Astrocyte (in vitro differentiated cells and primary cell): ENCODE results near the gene CSMD2. TPM values are rescaled to one million over a fixed set of nuclear protein-coding genes. Genes with fewer than 3 reads are reported as not detected.

ENCODE experiments used
- DNase-seq: peaks from one replicate; pipeline ENCODE4 v3.0.0-alpha.2; 2010; ENCODE audit warnings: low read depth
- FAIRE-seq: peaks from 2 replicates; lab custom pipeline; 2011; peaks lifted over from hg19 to GRCh38; lab: Jason Lieb, UNC
- H2AFZ ChIP-seq: 2 replicates; pipeline ENCODE4 v1.6.0; 2012; ENCODE audit warnings: low read depth, low read length, inconsistent platforms
- H3K27ac ChIP-seq: 2 replicates; pipeline ENCODE4 v1.5.1; 2011; ENCODE audit warnings: low read depth, low read length, inconsistent platforms
- H3K27me3 ChIP-seq: 2 replicates; pipeline ENCODE4 v1.6.0; 2011; ENCODE audit warnings: low read length, inconsistent platforms; ENCODE audit not compliant: insufficient read depth
- H3K36me3 ChIP-seq: 2 replicates; pipeline ENCODE4 v1.5.1; 2011; ENCODE audit warnings: low read length, inconsistent platforms; ENCODE audit not compliant: insufficient read depth
- H3K4me1 ChIP-seq: 2 replicates; pipeline ENCODE4 v1.5.1; 2011; ENCODE audit warnings: low read length, inconsistent platforms; ENCODE audit not compliant: insufficient read depth
- H3K4me2 ChIP-seq: 2 replicates; pipeline ENCODE4 v1.6.0; 2012; ENCODE audit warnings: low read length, inconsistent platforms
- H3K4me3 ChIP-seq: 2 replicates; pipeline ENCODE4 v1.5.1; 2011; ENCODE audit warnings: low read depth, mild to moderate bottlenecking, low read length, inconsistent platforms; ENCODE audit not compliant: insufficient read depth
- H3K79me2 ChIP-seq: 2 replicates; pipeline ENCODE4 v1.6.0; 2012; ENCODE audit warnings: mild to moderate bottlenecking, low read length, inconsistent platforms; ENCODE audit not compliant: insufficient read depth
- H3K9ac ChIP-seq: 2 replicates; pipeline ENCODE4 v1.6.0; 2012; ENCODE audit warnings: mild to moderate bottlenecking, low read length, inconsistent platforms
- H3K9me3 ChIP-seq: 2 replicates; pipeline ENCODE4 v1.5.1; 2012; ENCODE audit warnings: low read depth, mild to moderate bottlenecking, low read length, inconsistent platforms; ENCODE audit not compliant: insufficient read depth
- H4K20me1 ChIP-seq: 2 replicates; pipeline ENCODE4 v1.6.0; 2012; ENCODE audit warnings: low read length, inconsistent platforms; ENCODE audit not compliant: insufficient read depth
- H3K27ac Mint-ChIP-seq: one replicate; pipeline ENCODE4 v1.8.0; 2021; ENCODE audit warnings: mild to moderate bottlenecking, mixed read lengths; ENCODE audit not compliant: unreplicated experiment
- H3K27me3 Mint-ChIP-seq: one replicate; pipeline ENCODE4 v1.8.0; 2021; ENCODE audit warnings: low read depth, mixed read lengths; ENCODE audit not compliant: unreplicated experiment
- H3K36me3 Mint-ChIP-seq: one replicate; pipeline ENCODE4 v1.8.0; 2021; ENCODE audit warnings: low read depth, mixed read lengths; ENCODE audit not compliant: unreplicated experiment
- H3K4me1 Mint-ChIP-seq: one replicate; pipeline ENCODE4 v1.8.0; 2021; ENCODE audit warnings: low read depth, mixed read lengths; ENCODE audit not compliant: unreplicated experiment
- H3K4me3 Mint-ChIP-seq: one replicate; pipeline ENCODE4 v1.8.0; 2021; ENCODE audit warnings: mild to moderate bottlenecking, moderate library complexity, mixed read lengths; ENCODE audit not compliant: unreplicated experiment
- H3K9me3 Mint-ChIP-seq: one replicate; pipeline ENCODE4 v1.8.0; 2021; ENCODE audit warnings: mild to moderate bottlenecking, mixed read lengths; ENCODE audit not compliant: unreplicated experiment
- CTCF ChIP-seq: IDR thresholded peaks from 2 replicates; pipeline ENCODE4 v1.5.1; 2011; ENCODE audit warnings: low read depth, mild to moderate bottlenecking, inconsistent platforms, low read length, moderate library complexity; ENCODE audit not compliant: insufficient read depth
- EZH2 ChIP-seq: IDR thresholded peaks from 2 replicates; pipeline ENCODE4 v1.6.1; 2012; ENCODE audit warnings: mild to moderate bottlenecking, low read length, inconsistent platforms; ENCODE audit not compliant: insufficient read depth
- total RNA-seq: library from RNA; stranded (reverse); gene quantifications from 2 replicates; pipeline ENCODE4 v1.2.1, GENCODE V29; 2021

The CSMD2 gene
- total RNA-seq, 1 donor from 2014 or later, result 11.1 TPM

GRCh38 chr1:33618636-33619035 lies 546.4 kb downstream of the CSMD2 start:
- Histone ChIP-seq H3K36me3 (no peaks in the 10 kb centered on the region), H3K9ac (no peak overlapping the region), H4K20me1 (no peaks in the 10 kb centered on the region), H3K79me2 (no peaks in the 10 kb centered on the region), H3K4me1 (no peaks in the 10 kb centered on the region), H2AFZ (no peak overlapping the region), H3K4me2 (no peak overlapping the region), H3K27ac (no peak overlapping the region), H3K4me3 (no peak overlapping the region), H3K27me3 (no peaks in the 10 kb centered on the region), H3K9me3 (no peaks in the 10 kb centered on the region)
- H3K9me3 Mint-ChIP-seq, result peaks cover 2% of the 10 kb centered on the region
- H3K36me3 Mint-ChIP-seq, result peaks cover 33% of the 10 kb centered on the region
- no peak overlapping the region for H3K27ac Mint-ChIP-seq
- H3K4me3 Mint-ChIP-seq, result no peak overlapping the region
- no peaks in the 10 kb centered on the region for H3K4me1 Mint-ChIP-seq
- FAIRE-seq, result no peak
- TF ChIP-seq CTCF (no peak), EZH2 (no peak)
- no peak for DNase-seq
- H3K27me3 Mint-ChIP-seq, result peaks cover 23% of the 10 kb centered on the region

GRCh38 chr1:33617451-33617850 lies 547.6 kb downstream of the CSMD2 start:
- Mint-ChIP-seq H3K9me3 (peaks cover 2% of the 10 kb centered on the region), H3K27ac (no peak overlapping the region), H3K27me3 (peaks cover 22% of the 10 kb centered on the region), H3K36me3 (peaks cover 23% of the 10 kb centered on the region), H3K4me1 (no peaks in the 10 kb centered on the region), H3K4me3 (no peak overlapping the region)
- no peaks in the 10 kb centered on the region for H3K36me3 ChIP-seq
- no peaks in the 10 kb centered on the region for H3K9me3 ChIP-seq
- no peak overlapping the region for H2AFZ ChIP-seq
- no peak overlapping the region for H3K9ac ChIP-seq
- TF ChIP-seq CTCF (no peak), EZH2 (no peak)
- FAIRE-seq, result no peak
- no peak overlapping the region for H3K4me2 ChIP-seq
- no peaks in the 10 kb centered on the region for H3K4me1 ChIP-seq
- H4K20me1 ChIP-seq, result no peaks in the 10 kb centered on the region
- DNase-seq, result no peak
- H3K27ac ChIP-seq, result no peak overlapping the region
- no peaks in the 10 kb centered on the region for H3K27me3 ChIP-seq
- H3K79me2 ChIP-seq, result no peaks in the 10 kb centered on the region
- no peak overlapping the region for H3K4me3 ChIP-seq

GRCh38 chr1:33616780-33617179 lies 548.2 kb downstream of the CSMD2 start:
- Mint-ChIP-seq H3K27me3 (peaks cover 22% of the 10 kb centered on the region), H3K4me3 (no peak overlapping the region), H3K36me3 (peaks cover 16% of the 10 kb centered on the region), H3K27ac (no peak overlapping the region), H3K9me3 (peaks cover 2% of the 10 kb centered on the region), H3K4me1 (no peaks in the 10 kb centered on the region)
- Histone ChIP-seq H3K4me1 (no peaks in the 10 kb centered on the region), H3K4me3 (no peak overlapping the region), H3K9ac (no peak overlapping the region), H3K36me3 (no peaks in the 10 kb centered on the region), H4K20me1 (no peaks in the 10 kb centered on the region), H2AFZ (no peak overlapping the region), H3K27me3 (no peaks in the 10 kb centered on the region), H3K27ac (no peak overlapping the region), H3K79me2 (no peaks in the 10 kb centered on the region), H3K4me2 (no peak overlapping the region), H3K9me3 (no peaks in the 10 kb centered on the region)
- no peak for TF ChIP-seq EZH2
- no peak for TF ChIP-seq CTCF
- FAIRE-seq (no peak), DNase-seq (no peak)
